ENCODE results near the gene LANCL3. TPM values are rescaled to one million over a fixed set of nuclear protein-coding genes. Genes with fewer than 3 reads are reported as not detected.
"Not testable (repeated sequence)": the region's sequence is repeated elsewhere in the genome, so short reads cannot be mapped to it uniquely, and the experiment has no call there.

Gene LANCL3
- total RNA-seq = 1 to 10 TPM in 3 of 4 donors, under 1 TPM in 1; 0.80 to 6.6 (median 4.7) TPM

DNA sequence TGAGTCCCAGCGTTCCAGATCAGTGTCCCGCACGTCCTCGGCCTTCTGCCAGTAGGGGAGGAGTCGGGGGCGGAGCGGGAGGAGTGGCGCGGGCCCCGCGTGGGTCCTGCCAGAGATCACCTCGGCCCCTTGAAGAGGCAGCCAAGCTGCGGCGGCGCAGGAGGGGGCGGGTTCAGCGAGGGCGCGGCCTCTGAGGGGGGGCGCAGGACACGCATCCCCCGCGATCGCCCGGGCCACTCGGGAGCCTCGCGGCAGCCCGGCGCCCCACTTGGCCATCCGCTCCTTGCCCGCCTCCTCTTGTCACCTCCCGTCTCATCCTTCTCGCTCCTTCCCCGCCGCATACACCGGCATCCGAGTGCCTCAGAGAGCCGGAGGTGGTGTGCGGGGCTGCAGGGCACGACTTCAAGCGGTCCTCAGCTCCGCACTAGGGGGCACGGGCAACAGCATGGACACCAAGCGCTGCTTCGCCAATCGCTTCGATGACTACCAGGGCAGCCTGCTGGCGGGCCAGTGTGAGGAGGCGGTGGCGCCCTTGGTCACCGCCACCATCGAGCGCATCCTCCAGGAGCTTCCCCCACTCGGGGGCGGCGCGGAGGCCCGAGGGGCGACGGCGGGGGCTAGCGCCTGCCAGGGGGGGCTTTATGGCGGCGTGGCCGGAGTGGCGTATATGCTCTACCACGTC, at the start of gene LANCL3:
LANCL3 (plus strand) TSS at position 236 of the 682 bp plus-strand sequence; CDS start at position 446, 210 bp downstream.
- H3K9me3 ChIP-seq; intact Hi-C loops (cut with DNase I; ENCODE audit: low total_unique reads); H3K4me1 ChIP-seq; H3K36me3 ChIP-seq; in situ Hi-C loops (cut with MboI; ENCODE audit: low pct_ligation_motif_present in 1 of 4, low pct_unique_long_range_greater_than_20kb in 1 of 4, low sequenced_read_pairs in 3 of 4); H3K27me3 ChIP-seq: not testable (repeated sequence)
- H3K27ac ChIP-seq = peak within 1 kb of the TSS; percentile 34 to 75 (median 48)
- WGBS, 2 donors (ENCODE audit: low coverage in 1 of 2) = 55% methylated on average over 68 of the region's 68 CpGs; no CpG with 5 or more reads in 1 of the 2 donors
- DNase-seq = peak; percentile 68
- peak within 1 kb of the TSS; percentile 15 to 60 (median 35) for H3K4me3 ChIP-seq

- intact Hi-C loops (cut with DNase I; ENCODE audit: low total_unique reads); H3K4me3 ChIP-seq; H3K9me3 ChIP-seq; DNase-seq; H3K27me3 ChIP-seq; H3K36me3 ChIP-seq; H3K4me1 ChIP-seq; in situ Hi-C loops (cut with MboI; ENCODE audit: low pct_ligation_motif_present in 1 of 4, low pct_unique_long_range_greater_than_20kb in 1 of 4, low sequenced_read_pairs in 3 of 4); H3K27ac ChIP-seq: not testable (repeated sequence)
- WGBS, 2 donors (ENCODE audit: low coverage in 1 of 2) = 55 to 70% methylated on average over 2 to 3 of the region's 3 CpGs
These were observed 47.8 kb upstream of the LANCL3 start for GRCh38 chrX:37523673-37524072.

DNA sequence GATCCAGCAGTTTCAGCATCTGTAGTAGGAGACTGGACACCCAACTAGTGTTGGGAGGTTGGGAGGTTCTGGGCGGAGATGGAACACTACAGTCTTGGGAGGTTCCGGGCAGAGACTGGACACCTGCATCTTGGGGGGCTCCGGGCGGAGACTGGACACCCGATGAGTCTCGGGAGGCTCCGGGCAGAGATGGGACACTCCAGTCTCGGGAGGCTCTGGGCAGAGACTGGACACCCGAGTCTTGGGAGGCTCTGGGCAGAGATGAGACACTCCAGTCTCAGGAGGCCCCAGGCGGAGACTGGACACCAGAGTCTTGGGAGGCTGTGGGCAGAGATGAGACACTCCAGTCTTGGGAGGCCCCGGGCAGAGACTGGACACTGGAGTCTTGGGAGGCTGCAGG, 29.5 kb upstream of the LANCL3 start:
- no peaks in the 10 kb centered on the region for H3K36me3 ChIP-seq
- H3K27ac ChIP-seq = no peak overlapping the region
- 84% methylated on average over 11 of the region's 11 CpGs; no CpG with 5 or more reads in 1 of the 2 donors for WGBS, 2 donors (ENCODE audit: low coverage in 1 of 2)
- in situ Hi-C loops (cut with MboI; ENCODE audit: low pct_ligation_motif_present in 1 of 4, low pct_unique_long_range_greater_than_20kb in 1 of 4, low sequenced_read_pairs in 3 of 4) (no loop called here), intact Hi-C loops (cut with DNase I; ENCODE audit: low total_unique reads) (no loop called here)
- no peak for DNase-seq
- no peaks in the 10 kb centered on the region for H3K9me3 ChIP-seq
- H3K4me3 ChIP-seq = no peak overlapping the region
- no peaks in the 10 kb centered on the region for H3K4me1 ChIP-seq
- TF ChIP-seq CTCF (IDR thresholded peaks at IDR 0.05) (no peak), POLR2A (IDR thresholded peaks at IDR 0.05) (no peak), EP300 (IDR thresholded peaks at IDR 0.05; ENCODE audit: low read depth) (no peak), POLR2AphosphoS5 (IDR thresholded peaks at IDR 0.05) (no peak)
- no peaks in the 10 kb centered on the region for H3K27me3 ChIP-seq

GRCh38 chrX:37542791-37543190, 28.7 kb upstream of the LANCL3 start:
- Histone ChIP-seq H3K36me3 (no peaks in the 10 kb centered on the region), H3K27me3 (no peaks in the 10 kb centered on the region), H3K9me3 (no peaks in the 10 kb centered on the region), H3K4me3 (no peak overlapping the region), H3K4me1 (no peaks in the 10 kb centered on the region), H3K27ac (no peak overlapping the region)
- intact Hi-C loops (cut with DNase I; ENCODE audit: low total_unique reads) = no loop called here
- no peak for DNase-seq
- WGBS, 2 donors (ENCODE audit: low coverage in 1 of 2) = 86% methylated on average over 15 of the region's 15 CpGs; no CpG with 5 or more reads in 1 of the 2 donors
- TF ChIP-seq POLR2A (IDR thresholded peaks at IDR 0.05) = no peak
- no peak for TF ChIP-seq CTCF (IDR thresholded peaks at IDR 0.05)
- TF ChIP-seq EP300 (IDR thresholded peaks at IDR 0.05; ENCODE audit: low read depth) = no peak
- no peak for TF ChIP-seq POLR2AphosphoS5 (IDR thresholded peaks at IDR 0.05)
- in situ Hi-C loops (cut with MboI; ENCODE audit: low pct_ligation_motif_present in 1 of 4, low pct_unique_long_range_greater_than_20kb in 1 of 4, low sequenced_read_pairs in 3 of 4) = no loop called here

DNA sequence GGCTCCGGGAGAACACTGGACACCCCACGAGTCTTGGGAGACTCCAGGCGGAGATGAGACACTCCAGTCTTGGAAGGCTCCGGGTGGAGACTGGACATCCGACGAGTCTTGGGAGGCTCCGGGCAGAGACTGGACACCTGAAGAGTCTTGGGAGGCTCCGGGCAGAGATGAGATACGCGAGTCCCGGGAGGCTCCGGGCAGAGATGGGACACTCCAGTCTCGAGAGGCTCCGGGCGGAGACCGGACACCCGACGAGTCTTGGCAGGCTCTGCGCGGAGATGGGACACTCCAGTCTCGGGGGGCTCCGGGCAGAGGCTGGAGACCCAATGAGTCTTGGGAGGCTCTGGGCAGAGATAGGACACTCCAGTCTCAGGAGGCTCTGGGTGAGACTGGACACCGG, 28.1 kb upstream of the LANCL3 start:
- intact Hi-C loops (cut with DNase I; ENCODE audit: low total_unique reads) (no loop called here), in situ Hi-C loops (cut with MboI; ENCODE audit: low pct_ligation_motif_present in 1 of 4, low pct_unique_long_range_greater_than_20kb in 1 of 4, low sequenced_read_pairs in 3 of 4) (no loop called here)
- H3K4me3 ChIP-seq = no peak overlapping the region
- H3K9me3 ChIP-seq = no peaks in the 10 kb centered on the region
- no peaks in the 10 kb centered on the region for H3K36me3 ChIP-seq
- H3K27me3 ChIP-seq = no peaks in the 10 kb centered on the region
- TF ChIP-seq EP300 (IDR thresholded peaks at IDR 0.05; ENCODE audit: low read depth) = no peak
- no peak for TF ChIP-seq POLR2AphosphoS5 (IDR thresholded peaks at IDR 0.05)
- TF ChIP-seq POLR2A (IDR thresholded peaks at IDR 0.05) = no peak
- no peak overlapping the region for H3K27ac ChIP-seq
- DNase-seq = no peak
- 90% methylated on average over 23 of the region's 23 CpGs; no CpG with 5 or more reads in 1 of the 2 donors for WGBS, 2 donors (ENCODE audit: low coverage in 1 of 2)
- H3K4me1 ChIP-seq = no peaks in the 10 kb centered on the region

DNA sequence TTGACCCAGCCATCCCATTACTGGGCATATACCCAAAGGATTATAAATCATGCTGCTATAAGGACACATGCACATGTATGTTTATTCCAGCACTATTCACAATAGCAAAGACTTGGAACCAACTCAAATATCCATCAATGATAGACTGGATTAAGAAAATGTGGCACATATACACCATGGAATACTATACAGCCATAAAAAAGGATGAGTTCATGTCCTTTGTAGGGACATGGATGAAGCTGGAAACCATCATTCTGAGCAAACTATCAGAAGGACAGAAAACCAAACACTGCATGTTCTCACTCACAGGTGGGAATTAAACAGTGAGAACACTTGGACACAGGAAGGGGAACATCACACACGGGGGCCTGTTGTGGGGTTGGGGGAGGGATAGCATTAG, 26.9 kb upstream of the LANCL3 start:
- H3K4me1 ChIP-seq; DNase-seq; in situ Hi-C loops (cut with MboI; ENCODE audit: low pct_ligation_motif_present in 1 of 4, low pct_unique_long_range_greater_than_20kb in 1 of 4, low sequenced_read_pairs in 3 of 4); H3K27ac ChIP-seq; H3K36me3 ChIP-seq; H3K9me3 ChIP-seq; H3K27me3 ChIP-seq; intact Hi-C loops (cut with DNase I; ENCODE audit: low total_unique reads); H3K4me3 ChIP-seq: not testable (repeated sequence)
- WGBS, 2 donors (ENCODE audit: low coverage in 1 of 2) = 88% methylated on average over 1 of the region's 1 CpG; no CpG with 5 or more reads in 1 of the 2 donors
